ENCODE measurements around the gene SERPINE2.
"Not testable (repeated sequence)": the region's sequence is repeated elsewhere in the genome, so short reads cannot be mapped to it uniquely, and the experiment has no call there.

SERPINE2 gene

DNA sequence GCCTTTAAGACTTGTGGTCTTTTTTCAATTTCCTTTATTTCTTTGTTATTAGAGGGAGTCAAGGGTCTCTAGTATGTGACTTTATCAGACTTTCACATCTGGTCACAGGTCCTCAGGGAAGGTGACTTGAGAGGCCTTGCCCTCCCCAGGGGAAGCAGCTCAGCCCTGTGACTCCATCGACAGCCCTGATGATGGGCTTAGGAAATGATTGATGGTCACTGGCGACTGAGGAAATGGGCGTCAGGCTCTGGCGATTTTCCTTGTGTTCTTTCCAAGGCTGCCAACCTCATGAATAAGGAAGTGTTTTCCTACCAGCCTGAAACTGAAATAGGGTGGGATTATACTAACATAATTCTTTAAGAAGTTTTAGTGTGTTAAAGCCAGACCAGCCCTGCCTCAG is 21.1 kb downstream of the SERPINE2 start:
- Mint-ChIP-seq H3K27ac (no peak overlapping the region), H3K27me3 (ENCODE audit: low read depth) (no peaks in the 10 kb centered on the region), H3K4me3 (no peak overlapping the region)

DNA sequence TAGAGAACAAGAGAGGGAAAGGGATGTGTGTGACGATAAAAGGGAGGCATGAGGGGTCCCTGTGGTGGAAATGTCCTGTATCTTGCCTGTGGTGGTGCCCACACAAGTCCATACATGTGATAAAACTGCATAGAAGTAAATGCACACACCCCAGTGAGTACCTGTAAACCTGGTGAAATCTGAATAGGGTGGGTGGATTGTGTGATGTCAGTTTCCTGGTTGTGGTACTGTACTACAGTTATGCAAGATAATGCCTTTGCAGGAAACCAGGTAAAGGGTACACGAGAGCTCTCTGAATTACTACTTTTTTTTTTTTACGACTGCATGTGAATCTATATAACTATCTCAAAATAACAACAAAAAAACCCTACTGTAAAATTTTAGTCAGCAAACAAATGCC is 22.1 kb downstream of the SERPINE2 start:
- Mint-ChIP-seq H3K36me3 (ENCODE audit: low read depth) (peaks cover 7% of the 10 kb centered on the region), H3K4me1 (ENCODE audit: low read depth) (peaks cover 19% of the 10 kb centered on the region), H3K27me3 (ENCODE audit: low read depth) (no peaks in the 10 kb centered on the region), H3K9me3 (peaks cover 4% of the 10 kb centered on the region), H3K4me3 (no peak overlapping the region), H3K27ac (no peak overlapping the region)
- DNase-seq (ENCODE audit: low spot score) = no peak

More for the DNA sequence above, 21.1 kb downstream of the SERPINE2 start:
- no peak for DNase-seq (ENCODE audit: low spot score)
- Mint-ChIP-seq H3K9me3 (peaks cover 4% of the 10 kb centered on the region), H3K4me1 (ENCODE audit: low read depth) (peaks cover 26% of the 10 kb centered on the region), H3K36me3 (ENCODE audit: low read depth) (peaks cover 6% of the 10 kb centered on the region)

DNA sequence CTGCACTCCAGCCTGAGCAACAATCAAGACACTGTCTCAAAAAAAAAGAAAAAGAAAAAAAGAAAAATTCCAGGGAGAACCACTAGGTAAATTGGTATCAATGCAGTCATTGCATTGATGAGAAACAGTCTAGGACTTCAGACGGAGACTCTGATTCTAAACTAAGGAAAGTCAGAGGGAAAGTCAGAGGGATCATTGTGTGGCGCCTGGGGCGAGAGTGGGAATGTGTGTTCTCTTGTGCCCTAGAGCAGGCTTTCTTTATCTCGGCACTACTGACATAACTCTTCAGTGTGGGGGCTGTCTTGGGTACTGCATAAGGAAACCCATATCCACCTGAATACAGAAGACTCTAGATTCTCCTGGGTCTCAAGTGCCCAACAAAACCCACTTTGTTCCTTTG is 24.8 kb downstream of the SERPINE2 start:
- no peak for DNase-seq (ENCODE audit: low spot score)
- H3K27ac Mint-ChIP-seq = no peak overlapping the region
- peaks cover 8% of the 10 kb centered on the region for H3K36me3 Mint-ChIP-seq (ENCODE audit: low read depth)
- H3K4me3 Mint-ChIP-seq = no peak overlapping the region
- peaks cover 32% of the 10 kb centered on the region for H3K4me1 Mint-ChIP-seq (ENCODE audit: low read depth)
- H3K9me3 Mint-ChIP-seq = peaks cover 7% of the 10 kb centered on the region
- H3K27me3 Mint-ChIP-seq (ENCODE audit: low read depth) = no peaks in the 10 kb centered on the region

DNA sequence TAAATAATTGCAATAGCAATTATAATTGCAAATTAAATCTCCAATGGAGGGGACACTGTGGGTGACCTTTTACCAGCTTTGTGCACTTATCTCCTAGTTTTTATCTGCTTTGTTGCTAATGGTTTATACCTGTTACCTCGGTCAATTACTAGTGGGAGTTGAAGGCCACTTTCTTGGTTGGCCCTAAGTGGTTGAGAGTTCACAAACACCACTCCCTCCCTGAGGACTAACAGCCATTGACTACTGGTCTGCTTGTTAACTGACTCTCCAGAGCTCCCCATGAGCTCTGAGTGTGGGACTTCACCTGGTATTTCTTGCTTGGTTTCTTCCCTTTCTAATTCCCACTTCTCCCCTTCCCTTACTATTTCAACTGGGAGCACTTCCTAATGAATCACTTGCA is 27.2 kb downstream of the SERPINE2 start:
- H3K27me3 Mint-ChIP-seq (ENCODE audit: low read depth) = no peaks in the 10 kb centered on the region
- no peak overlapping the region for H3K4me3 Mint-ChIP-seq
- DNase-seq (ENCODE audit: low spot score) = no peak
- no peak overlapping the region for H3K27ac Mint-ChIP-seq
- H3K36me3 Mint-ChIP-seq (ENCODE audit: low read depth) = peaks cover 8% of the 10 kb centered on the region
- peaks cover 7% of the 10 kb centered on the region for H3K9me3 Mint-ChIP-seq
- H3K4me1 Mint-ChIP-seq (ENCODE audit: low read depth) = peaks cover 28% of the 10 kb centered on the region

DNA sequence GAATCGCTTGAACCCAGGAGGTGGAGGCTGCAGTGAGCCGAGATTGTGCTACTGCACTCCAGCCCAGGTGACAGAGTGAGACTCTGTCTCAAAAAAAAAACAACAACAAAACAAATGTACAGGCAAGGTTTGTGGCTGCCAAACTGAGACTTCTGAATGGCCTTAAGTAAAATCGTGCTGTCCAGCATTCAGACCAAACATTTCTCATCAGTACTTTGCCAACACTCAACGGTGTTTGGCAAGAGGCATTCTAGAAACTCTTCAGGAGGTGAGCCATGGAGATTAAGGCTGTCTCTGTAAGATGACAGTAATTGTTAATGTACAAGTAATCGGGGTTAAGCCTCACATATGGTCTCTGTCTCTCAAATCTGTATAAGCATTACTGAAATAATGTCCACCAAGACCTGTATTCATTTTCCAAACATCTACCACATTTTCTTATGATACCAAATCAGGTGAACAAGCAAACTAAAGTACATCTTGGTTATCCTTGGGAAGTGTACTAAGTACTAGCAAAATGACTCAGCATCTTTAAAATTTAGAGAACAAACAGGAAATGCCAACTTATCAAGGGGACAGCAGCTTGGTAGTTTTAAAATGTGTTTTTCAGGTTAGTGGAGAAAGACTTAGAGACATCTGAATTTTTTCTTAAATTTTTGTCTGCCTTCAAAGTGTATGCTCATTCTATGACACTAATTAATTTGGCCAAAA is 29.3 kb downstream of the SERPINE2 start:
- peaks cover 17% of the 10 kb centered on the region for H3K4me1 Mint-ChIP-seq (ENCODE audit: low read depth)

DNA sequence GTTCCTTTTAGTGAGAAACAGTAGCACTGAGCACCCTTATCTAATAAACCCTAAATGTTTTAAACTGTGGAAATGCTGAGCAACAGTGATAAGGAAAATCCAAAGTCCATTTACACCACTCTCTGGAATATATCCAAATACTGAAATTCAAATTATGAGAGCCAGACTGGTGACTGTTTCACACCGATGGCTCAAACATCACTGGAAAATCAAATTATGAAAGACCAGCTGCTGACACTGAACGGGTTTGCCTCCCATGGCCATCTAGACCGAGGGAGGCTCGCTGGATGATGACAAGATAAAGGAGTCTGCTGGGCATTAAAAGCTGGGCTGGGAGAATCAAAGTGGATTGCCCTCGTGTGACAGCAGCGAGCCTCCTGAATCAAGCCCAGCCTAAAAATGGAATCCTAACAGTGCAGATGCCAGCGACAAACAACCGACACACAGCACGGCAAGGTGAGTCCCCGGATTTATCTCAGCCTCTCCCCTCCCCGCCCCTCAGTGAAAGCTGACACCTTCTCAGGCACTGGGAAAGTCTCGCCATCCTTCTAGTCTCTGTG is 30.3 kb downstream of the SERPINE2 start:
- Mint-ChIP-seq H3K36me3 (ENCODE audit: low read depth) (peaks cover 8% of the 10 kb centered on the region), H3K27ac (no peak overlapping the region), H3K4me1 (ENCODE audit: low read depth) (peaks cover 17% of the 10 kb centered on the region), H3K27me3 (ENCODE audit: low read depth) (no peaks in the 10 kb centered on the region), H3K4me3 (no peak overlapping the region), H3K9me3 (peaks cover 7% of the 10 kb centered on the region)
- no peak for DNase-seq (ENCODE audit: low spot score)

More for the DNA sequence above, 29.3 kb downstream of the SERPINE2 start:
- H3K27me3 Mint-ChIP-seq (ENCODE audit: low read depth) = no peaks in the 10 kb centered on the region
- H3K9me3 Mint-ChIP-seq = peaks cover 7% of the 10 kb centered on the region
- DNase-seq (ENCODE audit: low spot score) = no peak
- peak overlapping the region; percentile 64 for H3K27ac Mint-ChIP-seq
- peaks cover 8% of the 10 kb centered on the region for H3K36me3 Mint-ChIP-seq (ENCODE audit: low read depth)
- H3K4me3 Mint-ChIP-seq = no peak overlapping the region

DNA sequence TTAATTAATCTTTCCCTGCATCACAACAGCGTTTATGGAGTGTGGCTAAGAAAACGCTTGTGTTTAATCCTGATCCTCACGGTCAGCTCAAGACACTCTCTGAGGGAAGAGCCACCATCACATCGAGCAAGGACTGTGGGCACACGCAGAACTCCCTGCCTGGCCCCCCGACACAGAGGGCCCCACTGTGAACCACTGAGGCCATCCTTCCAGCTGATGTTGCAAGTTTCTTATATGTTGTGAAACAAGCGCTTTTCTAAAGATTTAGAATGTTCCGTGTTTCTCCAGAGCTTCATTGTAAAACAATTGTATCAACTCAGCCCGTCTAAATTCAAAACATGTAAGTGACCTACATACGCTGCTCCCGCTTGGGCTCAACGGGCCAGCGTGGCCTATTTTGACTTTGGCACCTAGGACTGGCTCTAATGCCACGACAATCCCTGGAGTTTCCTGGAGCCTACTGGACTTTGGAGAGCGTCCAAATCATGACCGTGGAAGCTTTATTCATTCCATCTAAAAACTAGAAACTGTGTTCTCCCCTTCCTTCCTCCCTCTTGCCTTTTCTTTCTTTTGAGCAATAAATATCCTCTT is 34.9 kb downstream of the SERPINE2 start:
- no peak for DNase-seq (ENCODE audit: low spot score)
- H3K36me3 Mint-ChIP-seq (ENCODE audit: low read depth) = peaks cover 7% of the 10 kb centered on the region
- H3K9me3 Mint-ChIP-seq = no peaks in the 10 kb centered on the region
- H3K27me3 Mint-ChIP-seq (ENCODE audit: low read depth) = no peaks in the 10 kb centered on the region
- no peak overlapping the region for H3K4me3 Mint-ChIP-seq
- no peaks in the 10 kb centered on the region for H3K4me1 Mint-ChIP-seq (ENCODE audit: low read depth)
- no peak overlapping the region for H3K27ac Mint-ChIP-seq

DNA sequence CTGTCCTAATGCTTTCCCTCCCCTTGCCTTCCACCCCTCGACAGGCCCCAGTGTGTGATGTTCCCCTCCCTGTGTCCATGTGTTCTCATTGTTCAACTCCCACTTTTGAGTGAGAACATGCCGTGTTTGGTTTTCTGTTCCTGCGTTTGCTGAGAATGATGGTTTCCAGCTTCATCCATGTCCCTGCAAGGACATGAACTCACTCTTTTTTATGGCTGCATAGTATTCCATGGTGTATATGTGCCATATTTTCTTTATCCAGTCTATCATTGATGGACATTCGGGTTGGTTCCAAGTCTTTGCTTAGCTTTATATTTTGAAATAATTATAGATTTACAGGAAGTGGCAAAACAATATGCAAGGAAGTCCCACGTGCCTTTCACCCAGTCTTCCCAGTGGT is 38.4 kb downstream of the SERPINE2 start:
- not testable (repeated sequence) for H3K4me3 Mint-ChIP-seq; DNase-seq (ENCODE audit: low spot score); H3K27ac Mint-ChIP-seq; H3K27me3 Mint-ChIP-seq (ENCODE audit: low read depth); H3K9me3 Mint-ChIP-seq; H3K4me1 Mint-ChIP-seq (ENCODE audit: low read depth); H3K36me3 Mint-ChIP-seq (ENCODE audit: low read depth)

DNA sequence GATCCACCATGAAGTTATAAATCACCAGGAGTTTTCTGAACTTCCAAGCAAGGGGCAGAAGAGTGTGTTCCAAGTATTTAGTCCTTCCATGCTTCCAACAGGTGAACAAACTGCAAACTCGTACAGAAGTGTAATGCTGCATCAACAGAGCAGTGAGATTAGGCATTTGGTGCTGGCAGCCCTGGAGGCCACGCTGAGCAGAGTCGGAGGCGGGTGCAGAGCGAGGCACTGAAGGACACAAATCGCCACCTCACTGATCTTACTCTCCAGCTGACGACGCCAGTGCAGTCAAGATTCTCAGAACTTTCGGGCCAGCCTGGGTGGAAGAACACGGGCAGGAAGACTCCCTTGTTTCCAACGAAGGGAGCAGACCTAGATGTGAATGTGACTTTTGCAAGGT is 39.2 kb downstream of the SERPINE2 start:
- H3K27ac Mint-ChIP-seq = no peak overlapping the region
- no peaks in the 10 kb centered on the region for H3K27me3 Mint-ChIP-seq (ENCODE audit: low read depth)
- peaks cover 7% of the 10 kb centered on the region for H3K36me3 Mint-ChIP-seq (ENCODE audit: low read depth)
- no peak for DNase-seq (ENCODE audit: low spot score)
- H3K4me3 Mint-ChIP-seq = no peak overlapping the region
- H3K4me1 Mint-ChIP-seq (ENCODE audit: low read depth) = peaks cover 8% of the 10 kb centered on the region
- H3K9me3 Mint-ChIP-seq = no peaks in the 10 kb centered on the region

DNA sequence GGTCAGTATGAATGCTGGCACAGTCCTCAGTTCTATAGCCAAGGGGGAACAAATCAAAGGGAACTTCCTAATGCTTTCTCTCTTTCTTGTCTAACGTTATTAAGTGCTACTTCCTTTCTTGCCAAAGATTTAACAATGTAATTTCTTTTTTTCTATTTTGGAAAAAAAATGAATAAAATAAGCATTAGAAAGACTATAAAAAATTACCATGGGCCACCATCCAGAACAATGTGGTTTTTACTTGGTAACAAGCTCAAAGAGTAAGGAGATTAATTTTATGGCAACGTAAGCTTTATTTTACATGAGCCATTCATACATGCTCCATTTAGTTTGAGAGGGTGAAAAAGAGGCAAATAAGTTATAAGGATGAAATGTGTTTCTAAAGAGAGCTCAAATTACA is 40.1 kb downstream of the SERPINE2 start:
- peaks cover 7% of the 10 kb centered on the region for H3K36me3 Mint-ChIP-seq (ENCODE audit: low read depth)
- peaks cover 11% of the 10 kb centered on the region for H3K4me1 Mint-ChIP-seq (ENCODE audit: low read depth)
- H3K27me3 Mint-ChIP-seq (ENCODE audit: low read depth) = no peaks in the 10 kb centered on the region
- no peak overlapping the region for H3K27ac Mint-ChIP-seq
- DNase-seq (ENCODE audit: low spot score) = no peak
- no peak overlapping the region for H3K4me3 Mint-ChIP-seq
- H3K9me3 Mint-ChIP-seq = no peaks in the 10 kb centered on the region

DNA sequence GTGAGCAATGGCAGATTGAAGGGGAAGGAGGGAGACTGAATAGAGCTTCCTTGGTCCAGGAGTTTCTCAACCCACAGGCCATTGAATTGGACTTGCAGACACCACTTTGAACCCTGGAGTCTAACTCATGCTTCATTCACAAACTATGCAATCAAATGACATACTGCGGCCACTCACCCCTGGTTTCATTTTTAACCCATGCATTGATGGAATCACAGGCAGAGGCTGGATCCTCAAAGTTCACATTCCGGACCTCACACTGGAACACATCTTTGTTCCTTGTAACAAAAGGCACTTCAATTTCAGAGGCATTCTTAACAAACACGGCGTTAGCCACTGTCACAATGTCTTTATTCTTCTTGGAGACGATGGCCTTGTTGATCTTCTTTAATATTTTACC is 41.1 kb downstream of the SERPINE2 start:
- Mint-ChIP-seq H3K36me3 (ENCODE audit: low read depth) (peaks cover 7% of the 10 kb centered on the region), H3K27ac (no peak overlapping the region), H3K4me3 (no peak overlapping the region), H3K4me1 (ENCODE audit: low read depth) (peaks cover 14% of the 10 kb centered on the region), H3K27me3 (ENCODE audit: low read depth) (no peaks in the 10 kb centered on the region), H3K9me3 (no peaks in the 10 kb centered on the region)
- DNase-seq (ENCODE audit: low spot score) = no peak

DNA sequence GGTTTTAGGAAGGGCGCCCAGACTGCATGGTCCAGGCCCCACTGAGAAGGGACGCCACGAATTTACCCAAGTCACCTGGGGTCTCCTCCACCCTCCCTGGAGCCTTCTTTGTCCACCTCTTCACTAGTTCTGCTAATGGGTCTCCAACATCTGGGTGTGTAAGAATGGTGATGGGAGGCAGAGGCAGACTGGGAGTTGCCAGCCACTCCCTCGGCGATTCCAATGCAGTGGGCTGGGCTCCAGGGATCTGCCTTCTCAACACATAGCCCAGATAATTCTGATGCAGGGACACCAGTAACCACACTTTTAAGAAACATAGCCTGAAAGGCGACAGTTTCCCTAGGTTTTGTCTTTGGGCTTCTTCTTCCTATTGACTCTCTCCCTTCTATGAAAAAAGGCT is 42.7 kb downstream of the SERPINE2 start:
- Mint-ChIP-seq H3K27ac (no peak overlapping the region), H3K27me3 (ENCODE audit: low read depth) (no peaks in the 10 kb centered on the region)

DNA sequence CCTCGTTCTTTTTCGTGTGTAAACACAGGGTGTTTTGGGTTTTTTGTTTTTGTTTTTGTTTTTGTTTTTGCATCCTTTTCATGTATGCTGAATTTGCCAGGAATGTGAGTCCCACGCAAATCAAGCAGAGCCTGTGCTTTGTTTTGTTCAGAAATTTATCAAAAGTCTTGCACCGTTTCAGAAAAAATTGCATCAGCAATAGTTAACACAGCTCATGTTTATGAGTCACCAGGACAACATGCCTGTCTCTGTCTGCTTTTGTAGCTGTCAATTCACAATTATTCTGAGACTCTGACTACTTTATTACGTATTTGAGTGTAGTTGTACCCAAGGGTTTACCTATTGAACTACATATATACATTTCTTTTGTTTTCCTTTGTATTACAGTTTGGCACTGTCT is 43.5 kb downstream of the SERPINE2 start:
- Mint-ChIP-seq H3K27ac (peak overlapping the region; percentile 27), H3K27me3 (ENCODE audit: low read depth) (no peaks in the 10 kb centered on the region), H3K4me3 (no peak overlapping the region), H3K9me3 (no peaks in the 10 kb centered on the region), H3K36me3 (ENCODE audit: low read depth) (peaks cover under 1% of the 10 kb centered on the region), H3K4me1 (ENCODE audit: low read depth) (peaks cover 14% of the 10 kb centered on the region)
- no peak for DNase-seq (ENCODE audit: low spot score)

More for the DNA sequence above, 42.7 kb downstream of the SERPINE2 start:
- Mint-ChIP-seq H3K4me3 (no peak overlapping the region), H3K9me3 (no peaks in the 10 kb centered on the region), H3K36me3 (ENCODE audit: low read depth) (peaks cover 7% of the 10 kb centered on the region), H3K4me1 (ENCODE audit: low read depth) (peaks cover 14% of the 10 kb centered on the region)
- no peak for DNase-seq (ENCODE audit: low spot score)

DNA sequence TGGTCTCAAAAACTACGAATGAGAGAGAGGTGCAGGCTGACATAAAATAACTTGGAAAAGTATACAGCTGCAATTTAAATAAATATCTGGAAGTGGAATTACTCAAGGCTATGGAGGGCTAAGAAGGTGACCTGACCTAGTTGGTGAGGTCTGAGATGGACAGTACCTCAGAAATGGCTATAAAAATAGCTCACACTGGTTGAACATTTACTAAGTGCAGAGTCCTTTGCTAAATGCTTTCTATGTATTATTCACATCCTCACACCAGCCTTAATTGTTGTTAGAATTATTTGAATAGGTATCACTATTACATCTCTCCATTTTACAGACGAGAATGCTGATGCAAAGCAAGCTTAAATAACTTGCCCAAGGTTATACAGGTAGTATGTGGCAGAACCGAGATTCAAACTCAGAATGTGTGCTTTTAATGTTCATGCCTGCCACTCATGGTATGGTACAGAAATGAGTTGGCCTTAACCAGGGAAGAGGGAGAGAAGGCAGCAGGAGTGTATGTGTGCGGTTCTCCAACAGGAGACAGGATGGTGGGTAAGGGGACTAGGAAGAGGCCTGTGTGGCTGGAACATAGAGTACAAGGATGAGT is 44.4 kb downstream of the SERPINE2 start:
- Mint-ChIP-seq H3K9me3 (no peaks in the 10 kb centered on the region), H3K4me1 (ENCODE audit: low read depth) (peaks cover 14% of the 10 kb centered on the region), H3K4me3 (no peak overlapping the region), H3K27me3 (ENCODE audit: low read depth) (no peaks in the 10 kb centered on the region), H3K27ac (peak overlapping the region; percentile 70), H3K36me3 (ENCODE audit: low read depth) (no peaks in the 10 kb centered on the region)
- DNase-seq (ENCODE audit: low spot score) = no peak
